K562 (cell line): Measurements from ENCODE around the gene PRKAG2.

ENCODE experiments used
- ATF4 ChIP-seq: fragments of 450-650 bp; formaldehyde crosslinking; IDR thresholded peaks from 2 replicates; pipeline ENCODE4 v1.4.0; 2022; ENCODE audit warnings: mild to moderate bottlenecking, moderate library complexity
- FOXJ2 ChIP-seq: fragments of 200-800 bp; sonication (Bioruptor generic); IDR thresholded peaks from 2 replicates; pipeline ENCODE4 v1.6.1; 2016; ENCODE audit warnings: missing genetic modification characterization, missing compliant biosample characterization
- POLR2A ChIP-seq: fragments of 450-650 bp; conservative IDR thresholded peaks from 2 replicates; pipeline ENCODE4 v1.6.1; 2016
- POLR2H ChIP-seq: IDR thresholded peaks from 2 replicates; pipeline ENCODE4 v1.6.1; 2016; ENCODE audit warnings: missing genetic modification characterization, low read depth, mild to moderate bottlenecking, control low read depth, missing compliant biosample characterization, moderate library complexity
- POU5F1 ChIP-seq: fragments of 150-350 bp; IDR thresholded peaks from 2 replicates; pipeline ENCODE4 v1.6.1; 2014; ENCODE audit warnings: borderline replicate concordance, low read length, low read depth, mild to moderate bottlenecking; ENCODE audit not compliant: partially characterized antibody
- RBM17 ChIP-seq: fragments of 200-400 bp; formaldehyde crosslinking; IDR thresholded peaks from 2 replicates; pipeline ENCODE4 v1.6.1; 2017; ENCODE audit warnings: low read depth, mild to moderate bottlenecking, low read length, borderline replicate concordance
- RFX1 ChIP-seq: fragments of 450-650 bp; IDR thresholded peaks from 2 replicates; pipeline ENCODE4 v1.6.1; 2016; ENCODE audit warnings: mild to moderate bottlenecking, moderate library complexity
- ZNF217 ChIP-seq: sonication (generic); formaldehyde crosslinking; IDR thresholded peaks from 2 replicates; pipeline ENCODE4 v1.8.0; 2022; ENCODE audit warnings: mild to moderate bottlenecking, missing genetic modification reagents
- ZNF23 ChIP-seq: fragments of 250-450 bp; sonication (Bioruptor Pico); IDR thresholded peaks from 2 replicates; pipeline ENCODE4 v1.4.0; 2020; ENCODE audit warnings: mild to moderate bottlenecking

GRCh38 chr7:151777495-151777880 is 99.4 kb downstream of the PRKAG2 start:
- no peak for TF ChIP-seq FOXJ2 (tag)
- no peak for TF ChIP-seq ATF4 (CRISPR knock-in tag)
- no peak for TF ChIP-seq ZNF217 (CRISPR knock-in tag)
- TF ChIP-seq POU5F1, result no peak
- no peak for TF ChIP-seq POLR2H (tag)
- TF ChIP-seq ZNF23 (CRISPR knock-in tag), result no peak
- no peak for TF ChIP-seq RBM17
- TF ChIP-seq POLR2A, result no peak
- no peak for TF ChIP-seq RFX1
